ENCODE results near the gene PAPPA. TPM values are rescaled to one million over a fixed set of nuclear protein-coding genes. Genes with fewer than 3 reads are reported as not detected.

The PAPPA gene
- total RNA-seq, 1 experiment from 2014 or later, result not detected

DNA sequence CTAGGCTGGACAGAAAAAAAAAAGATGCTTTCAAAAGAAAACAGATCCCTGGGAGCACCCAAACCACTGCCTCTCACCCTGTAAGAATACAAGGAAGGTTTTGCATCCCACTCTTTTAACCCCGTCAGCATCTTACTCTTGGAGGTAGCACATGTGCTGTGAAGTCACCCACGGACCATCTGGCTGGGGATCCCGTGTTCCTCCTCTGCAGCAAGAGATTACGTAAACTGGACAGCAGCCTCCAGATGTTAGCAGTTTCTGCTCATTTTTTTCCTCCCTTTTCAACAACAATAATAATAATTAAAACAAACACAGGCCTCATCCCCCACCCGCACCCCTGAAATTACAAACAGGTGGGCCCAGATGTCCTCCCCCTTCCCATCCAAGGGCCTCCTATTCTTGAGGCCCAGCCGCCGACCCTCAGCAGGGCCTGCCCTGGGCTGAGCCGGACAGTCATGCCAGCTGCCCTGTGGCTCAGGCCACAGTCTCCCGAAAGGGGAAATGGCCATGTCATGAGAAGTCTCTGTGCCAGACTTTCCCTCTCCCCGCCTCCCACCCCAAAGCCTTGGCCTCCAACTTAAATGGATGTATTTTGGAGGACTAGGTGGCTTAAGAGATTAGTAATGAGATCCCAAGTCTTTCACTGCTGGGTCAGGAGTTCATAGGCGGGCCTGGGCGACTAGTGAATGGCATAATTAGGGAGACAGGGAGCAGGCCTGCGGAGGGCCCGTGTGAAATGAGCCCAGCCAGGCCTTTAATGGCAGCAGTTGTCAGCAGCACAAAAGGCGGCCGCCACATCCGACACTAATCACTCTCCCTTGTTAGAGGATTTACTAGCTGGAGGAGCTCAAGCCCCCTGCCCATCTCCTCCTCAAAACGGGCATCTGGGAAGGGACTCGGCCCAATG is 165.1 kb downstream of the PAPPA start:
- no peak for DNase-seq (ENCODE audit: low spot score)

- no peak for DNase-seq (ENCODE audit: low spot score)
These were observed 165.9 kb downstream of the PAPPA start for GRCh38 chr9:116319480-116319879.

- DNase-seq (ENCODE audit: low spot score), result no peak
These were observed 166.7 kb downstream of the PAPPA start for GRCh38 chr9:116320290-116320689.

- no peak for DNase-seq (ENCODE audit: low spot score)
These were observed 168.9 kb downstream of the PAPPA start for GRCh38 chr9:116322521-116322920.

DNA sequence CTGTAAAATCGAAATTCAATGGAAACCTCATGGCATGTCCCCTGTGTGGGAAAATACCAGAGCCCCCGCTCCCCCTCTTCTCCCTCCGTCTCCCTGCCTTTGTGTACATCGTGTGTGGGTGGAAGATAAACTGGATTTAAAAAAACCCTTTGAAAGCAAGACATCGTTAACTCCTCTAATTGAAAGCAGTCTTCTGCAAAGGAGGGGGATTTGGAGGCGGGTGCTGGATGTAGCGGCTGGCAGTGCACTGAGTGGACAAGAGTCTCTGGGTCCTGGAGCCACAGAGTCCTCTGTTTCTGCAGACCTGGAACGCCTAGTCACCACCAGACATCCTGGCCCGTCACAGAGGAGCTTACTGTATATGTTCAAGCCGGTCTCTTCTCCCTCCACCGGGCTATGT is 169.4 kb downstream of the PAPPA start:
- no peak for DNase-seq (ENCODE audit: low spot score)

- no peak for DNase-seq (ENCODE audit: low spot score)
These were observed 170.0 kb downstream of the PAPPA start for GRCh38 chr9:116323571-116323970.

GRCh38 chr9:116325924-116326323 is 172.3 kb downstream of the PAPPA start:
- DNase-seq (ENCODE audit: low spot score), result no peak

GRCh38 chr9:116327701-116328405 is 174.3 kb downstream of the PAPPA start:
- no peak for DNase-seq (ENCODE audit: low spot score)

GRCh38 chr9:116329470-116329869 is 175.9 kb downstream of the PAPPA start:
- no peak for DNase-seq (ENCODE audit: low spot score)

DNA sequence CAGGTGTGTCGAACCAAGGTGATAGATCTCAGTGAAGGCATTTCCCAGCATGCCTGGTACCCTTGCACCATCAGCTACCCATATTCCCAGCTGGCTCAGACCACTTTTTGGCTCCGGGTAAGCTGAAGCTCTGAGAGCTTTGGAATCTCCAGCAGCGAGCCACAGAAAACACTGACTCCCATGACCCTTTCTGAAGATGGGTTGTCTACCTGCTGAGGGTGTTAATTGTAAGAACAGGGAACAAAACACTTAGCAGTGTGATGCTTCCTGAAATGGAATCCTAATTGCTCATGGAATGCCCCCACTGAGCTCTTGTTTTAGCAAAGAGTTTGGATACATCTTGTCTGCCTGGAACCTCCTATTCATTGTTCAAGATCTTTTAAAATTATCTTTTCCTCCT is 177.7 kb downstream of the PAPPA start:
- DNase-seq (ENCODE audit: low spot score), result no peak

DNA sequence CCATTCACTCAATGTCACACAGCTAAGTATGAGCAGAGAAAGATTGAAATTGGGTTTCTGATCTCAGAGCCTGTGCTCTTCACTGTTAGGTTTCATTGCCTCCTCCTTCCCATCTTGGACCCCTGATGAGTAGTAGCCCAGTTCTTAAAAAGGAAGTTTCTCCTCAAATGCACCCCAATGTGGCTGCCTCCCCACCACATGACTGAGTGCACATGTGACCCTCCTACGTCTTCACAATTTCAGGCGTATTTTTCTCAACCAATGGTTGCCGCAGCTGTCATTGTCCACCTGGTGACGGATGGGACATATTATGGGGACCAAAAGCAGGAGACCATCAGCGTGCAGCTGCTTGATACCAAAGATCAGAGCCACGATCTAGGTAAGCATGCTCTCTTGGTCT is 178.5 kb downstream of the PAPPA start:
- no peak for DNase-seq (ENCODE audit: low spot score)

DNA sequence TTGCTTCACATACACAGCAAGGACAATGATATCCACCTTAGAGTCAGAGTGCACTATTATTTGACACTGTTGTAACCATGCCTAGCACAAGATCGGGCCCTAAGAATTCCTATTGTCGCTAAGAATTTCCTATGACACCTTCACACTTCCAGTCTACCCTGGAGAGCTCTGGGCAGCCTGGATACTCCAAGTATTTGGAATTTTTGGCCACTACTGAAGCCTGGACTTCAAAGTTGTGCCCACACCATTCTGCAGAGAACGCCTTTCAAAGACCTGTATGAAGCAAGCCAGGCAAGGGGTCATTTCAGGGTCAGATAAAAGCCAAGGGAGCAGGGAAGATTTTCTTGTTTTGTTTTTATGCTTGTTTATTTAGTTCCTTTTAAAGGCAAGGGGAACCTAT is 179.7 kb downstream of the PAPPA start:
- DNase-seq (ENCODE audit: low spot score), result no peak

DNA sequence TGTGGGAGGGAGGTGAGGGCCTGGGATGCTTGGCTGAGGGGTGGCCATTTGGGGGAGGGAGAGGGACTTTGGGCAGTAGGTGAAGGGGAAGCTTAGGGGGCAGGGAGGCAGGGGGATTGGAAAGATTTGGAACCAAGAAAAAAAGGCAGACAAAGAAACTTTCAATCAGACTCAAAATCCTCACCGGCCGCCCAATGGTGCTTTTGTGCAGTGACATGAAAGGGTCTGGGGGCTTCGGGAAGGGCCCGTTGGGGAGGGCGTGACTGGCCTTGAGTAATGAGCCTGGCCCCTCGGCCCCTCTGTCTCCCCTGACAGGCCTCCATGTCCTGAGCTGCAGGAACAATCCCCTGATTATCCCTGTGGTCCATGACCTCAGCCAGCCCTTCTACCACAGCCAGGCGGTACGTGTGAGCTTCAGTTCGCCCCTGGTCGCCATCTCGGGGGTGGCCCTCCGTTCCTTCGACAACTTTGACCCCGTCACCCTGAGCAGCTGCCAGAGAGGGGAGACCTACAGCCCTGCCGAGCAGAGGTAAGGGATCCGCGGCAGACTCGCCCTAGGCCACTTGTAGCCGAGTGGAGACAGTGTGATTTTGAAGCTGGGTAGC is 181.1 kb downstream of the PAPPA start:
- no peak for DNase-seq (ENCODE audit: low spot score)

GRCh38 chr9:116335392-116335791 is 181.8 kb downstream of the PAPPA start:
- no peak for DNase-seq (ENCODE audit: low spot score)

GRCh38 chr9:116336133-116336862 is 182.7 kb downstream of the PAPPA start:
- no peak for DNase-seq (ENCODE audit: low spot score)

- DNase-seq (ENCODE audit: low spot score), result no peak
These were observed 183.4 kb downstream of the PAPPA start for GRCh38 chr9:116337015-116337414.

- DNase-seq (ENCODE audit: low spot score), result no peak
These were observed 186.7 kb downstream of the PAPPA start for GRCh38 chr9:116340270-116340669.

DNA sequence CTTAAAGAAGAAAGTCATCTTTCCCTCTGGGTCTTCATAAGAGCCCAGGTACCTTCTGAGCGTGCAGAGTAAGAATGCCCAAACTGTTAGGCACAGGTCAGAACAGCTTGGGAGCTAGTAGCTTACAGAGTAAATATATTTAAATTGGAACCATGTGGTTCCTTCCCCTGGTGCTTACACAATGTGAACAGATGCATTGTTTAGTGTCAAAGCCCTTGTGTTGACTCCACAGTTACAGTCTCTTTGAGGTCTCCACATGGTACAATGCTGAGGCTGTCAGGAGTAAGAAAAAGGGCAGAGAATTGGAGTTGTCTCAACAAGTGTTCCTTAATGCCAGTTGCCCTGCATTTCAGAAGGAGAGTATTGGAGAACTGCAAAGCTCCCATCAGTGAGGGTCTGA is 188.5 kb downstream of the PAPPA start:
- DNase-seq (ENCODE audit: low spot score), result no peak

- no peak for DNase-seq (ENCODE audit: low spot score)
These were observed 189.3 kb downstream of the PAPPA start for GRCh38 chr9:116342941-116343340.

- DNase-seq (ENCODE audit: low spot score), result no peak
These were observed 190.8 kb downstream of the PAPPA start for GRCh38 chr9:116344416-116344815.

GRCh38 chr9:116345393-116345792 is 191.8 kb downstream of the PAPPA start:
- DNase-seq (ENCODE audit: low spot score), result no peak

DNA sequence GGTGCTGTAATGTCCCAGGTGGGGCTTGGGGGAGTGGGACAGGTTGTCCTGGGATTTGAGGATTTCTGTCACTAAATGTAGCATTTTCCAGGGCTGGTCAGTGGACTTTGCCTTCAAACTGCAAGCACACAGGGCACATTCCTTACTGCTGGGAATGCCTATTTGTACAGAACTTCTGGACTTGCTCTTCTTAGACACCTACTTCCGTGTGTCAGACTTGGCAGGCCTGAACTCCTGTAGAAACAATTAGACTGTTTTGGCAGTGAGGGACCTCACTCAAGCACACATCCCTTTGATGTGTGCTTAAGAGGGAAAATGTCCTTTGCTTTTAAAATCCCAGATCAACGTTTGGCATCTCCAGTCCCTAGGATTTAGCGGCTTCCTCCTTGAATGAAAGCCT is 192.2 kb downstream of the PAPPA start:
- DNase-seq (ENCODE audit: low spot score), result no peak

Data from A172 (cell line).